Measurements from ENCODE around the gene EGFL8. TPM values are rescaled to one million over a fixed set of nuclear protein-coding genes. Genes with fewer than 3 reads are reported as not detected.

The EGFL8 gene
- total and polyA plus RNA-seq, 9 of the 15 experiments (the other 6 are each of a cell fraction or from before 2014, with no cell fraction given), result 2.2 to 47.4 (median 14.2) TPM

DNA sequence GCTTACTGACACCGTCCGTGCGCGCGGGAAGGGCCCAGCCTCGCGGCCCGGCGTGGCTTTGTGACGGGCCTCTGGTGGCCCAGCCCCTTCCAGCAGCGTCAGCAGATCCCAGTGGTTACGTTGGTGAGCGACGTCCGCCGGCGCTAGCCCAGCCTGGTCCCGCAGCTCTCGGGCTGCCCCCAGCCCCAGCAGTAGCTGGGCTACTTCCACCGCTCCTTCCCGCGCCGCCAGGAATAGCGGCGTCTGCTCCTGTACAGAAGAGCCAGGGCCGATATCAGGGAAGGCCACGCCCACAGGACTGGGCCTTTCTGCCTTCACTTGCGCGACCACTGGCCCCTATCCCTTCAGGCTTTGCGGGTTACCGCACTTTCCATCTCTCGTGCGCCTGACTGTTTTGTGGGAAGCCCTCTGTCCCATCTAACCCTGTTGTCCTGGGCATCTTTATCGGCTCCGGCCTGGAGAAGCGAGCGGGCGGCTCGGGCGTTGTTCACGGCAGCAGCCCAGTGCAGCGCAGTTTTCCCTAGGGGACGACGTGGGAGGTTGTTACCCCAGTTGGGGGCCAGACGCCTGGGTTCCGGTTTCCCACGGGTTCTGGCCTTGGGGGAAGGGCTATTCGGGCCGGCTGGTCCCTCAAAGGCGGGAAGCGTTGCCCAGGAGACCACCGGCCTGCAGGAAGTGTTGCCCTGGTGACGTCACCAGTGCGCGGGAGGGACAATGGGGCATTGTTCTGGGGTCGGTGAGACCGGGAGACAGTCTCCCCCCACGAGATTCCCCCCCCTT is 31.7 kb downstream of the EGFL8 start (continued):
- TF ChIP-seq, protein P1, sequence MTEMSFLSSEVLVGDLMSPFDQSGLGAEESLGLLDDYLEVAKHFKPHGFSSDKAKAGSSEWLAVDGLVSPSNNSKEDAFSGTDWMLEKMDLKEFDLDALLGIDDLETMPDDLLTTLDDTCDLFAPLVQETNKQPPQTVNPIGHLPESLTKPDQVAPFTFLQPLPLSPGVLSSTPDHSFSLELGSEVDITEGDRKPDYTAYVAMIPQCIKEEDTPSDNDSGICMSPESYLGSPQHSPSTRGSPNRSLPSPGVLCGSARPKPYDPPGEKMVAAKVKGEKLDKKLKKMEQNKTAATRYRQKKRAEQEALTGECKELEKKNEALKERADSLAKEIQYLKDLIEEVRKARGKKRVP (CRISPR knock-in tag; IDR thresholded peaks at IDR 0.05), result no peak
- TF ChIP-seq ARID2 (IDR thresholded peaks at IDR 0.05) (no peak), GATAD2B (IDR thresholded peaks at IDR 0.05; ENCODE audit: borderline replicate concordance) (peak; percentile 58; the same call in 1 of the 2 replicates), MEF2A (IDR thresholded peaks at IDR 0.05; ENCODE audit: control insufficient read depth, low read depth, low read length) (no peak), HNRNPL (IDR thresholded peaks at IDR 0.05; ENCODE audit: low read depth, low read length) (0 out of 2 replicates have a peak, but pooled peaks have one; percentile 58), MTA1 (IDR thresholded peaks at IDR 0.05; ENCODE audit: borderline replicate concordance) (peak; percentile 97), ZNF780A (CRISPR knock-in tag; IDR thresholded peaks at IDR 0.05) (no peak), ZNF75A (CRISPR knock-in tag; IDR thresholded peaks at IDR 0.05) (no peak), THRAP3 (IDR thresholded peaks at IDR 0.05; ENCODE audit: borderline replicate concordance) (0 out of 2 replicates have a peak, but pooled peaks have one; percentile 41), ETV5 (CRISPR knock-in tag; IDR thresholded peaks at IDR 0.05; ENCODE audit: low read depth) (peak; percentile 18; the same call in 1 of the 2 replicates), ZNF644 (tag; IDR thresholded peaks at IDR 0.05; ENCODE audit: low read depth) (no peak), ZNF3 (CRISPR knock-in tag; IDR thresholded peaks at IDR 0.05) (no peak), POU5F1 (IDR thresholded peaks at IDR 0.05; ENCODE audit: borderline replicate concordance, low read depth, low read length, partially characterized antibody) (no peak), RFX5 (IDR thresholded peaks at IDR 0.05; ENCODE audit: low read depth, low read length) (peak; percentile 56; the same call in 1 of the 2 replicates)
- TF ChIP-seq, protein P2, sequence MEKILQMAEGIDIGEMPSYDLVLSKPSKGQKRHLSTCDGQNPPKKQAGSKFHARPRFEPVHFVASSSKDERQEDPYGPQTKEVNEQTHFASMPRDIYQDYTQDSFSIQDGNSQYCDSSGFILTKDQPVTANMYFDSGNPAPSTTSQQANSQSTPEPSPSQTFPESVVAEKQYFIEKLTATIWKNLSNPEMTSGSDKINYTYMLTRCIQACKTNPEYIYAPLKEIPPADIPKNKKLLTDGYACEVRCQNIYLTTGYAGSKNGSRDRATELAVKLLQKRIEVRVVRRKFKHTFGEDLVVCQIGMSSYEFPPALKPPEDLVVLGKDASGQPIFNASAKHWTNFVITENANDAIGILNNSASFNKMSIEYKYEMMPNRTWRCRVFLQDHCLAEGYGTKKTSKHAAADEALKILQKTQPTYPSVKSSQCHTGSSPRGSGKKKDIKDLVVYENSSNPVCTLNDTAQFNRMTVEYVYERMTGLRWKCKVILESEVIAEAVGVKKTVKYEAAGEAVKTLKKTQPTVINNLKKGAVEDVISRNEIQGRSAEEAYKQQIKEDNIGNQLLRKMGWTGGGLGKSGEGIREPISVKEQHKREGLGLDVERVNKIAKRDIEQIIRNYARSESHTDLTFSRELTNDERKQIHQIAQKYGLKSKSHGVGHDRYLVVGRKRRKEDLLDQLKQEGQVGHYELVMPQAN (IDR thresholded peaks at IDR 0.05; ENCODE audit: borderline replicate concordance), result peak; percentile 84
- TF ChIP-seq, protein P3, sequence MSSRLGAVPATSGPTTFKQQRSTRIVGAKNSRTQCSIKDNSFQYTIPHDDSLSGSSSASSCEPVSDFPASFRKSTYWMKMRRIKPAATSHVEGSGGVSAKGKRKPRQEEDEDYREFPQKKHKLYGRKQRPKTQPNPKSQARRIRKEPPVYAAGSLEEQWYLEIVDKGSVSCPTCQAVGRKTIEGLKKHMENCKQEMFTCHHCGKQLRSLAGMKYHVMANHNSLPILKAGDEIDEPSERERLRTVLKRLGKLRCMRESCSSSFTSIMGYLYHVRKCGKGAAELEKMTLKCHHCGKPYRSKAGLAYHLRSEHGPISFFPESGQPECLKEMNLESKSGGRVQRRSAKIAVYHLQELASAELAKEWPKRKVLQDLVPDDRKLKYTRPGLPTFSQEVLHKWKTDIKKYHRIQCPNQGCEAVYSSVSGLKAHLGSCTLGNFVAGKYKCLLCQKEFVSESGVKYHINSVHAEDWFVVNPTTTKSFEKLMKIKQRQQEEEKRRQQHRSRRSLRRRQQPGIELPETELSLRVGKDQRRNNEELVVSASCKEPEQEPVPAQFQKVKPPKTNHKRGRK (tag; IDR thresholded peaks at IDR 0.05), result no peak
- TF ChIP-seq, protein P4, sequence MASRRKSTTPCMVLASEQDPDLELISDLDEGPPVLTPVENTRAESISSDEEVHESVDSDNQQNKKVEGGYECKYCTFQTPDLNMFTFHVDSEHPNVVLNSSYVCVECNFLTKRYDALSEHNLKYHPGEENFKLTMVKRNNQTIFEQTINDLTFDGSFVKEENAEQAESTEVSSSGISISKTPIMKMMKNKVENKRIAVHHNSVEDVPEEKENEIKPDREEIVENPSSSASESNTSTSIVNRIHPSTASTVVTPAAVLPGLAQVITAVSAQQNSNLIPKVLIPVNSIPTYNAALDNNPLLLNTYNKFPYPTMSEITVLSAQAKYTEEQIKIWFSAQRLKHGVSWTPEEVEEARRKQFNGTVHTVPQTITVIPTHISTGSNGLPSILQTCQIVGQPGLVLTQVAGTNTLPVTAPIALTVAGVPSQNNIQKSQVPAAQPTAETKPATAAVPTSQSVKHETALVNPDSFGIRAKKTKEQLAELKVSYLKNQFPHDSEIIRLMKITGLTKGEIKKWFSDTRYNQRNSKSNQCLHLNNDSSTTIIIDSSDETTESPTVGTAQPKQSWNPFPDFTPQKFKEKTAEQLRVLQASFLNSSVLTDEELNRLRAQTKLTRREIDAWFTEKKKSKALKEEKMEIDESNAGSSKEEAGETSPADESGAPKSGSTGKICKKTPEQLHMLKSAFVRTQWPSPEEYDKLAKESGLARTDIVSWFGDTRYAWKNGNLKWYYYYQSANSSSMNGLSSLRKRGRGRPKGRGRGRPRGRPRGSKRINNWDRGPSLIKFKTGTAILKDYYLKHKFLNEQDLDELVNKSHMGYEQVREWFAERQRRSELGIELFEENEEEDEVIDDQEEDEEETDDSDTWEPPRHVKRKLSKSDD (conservative IDR thresholded peaks at IDR 0.05; ENCODE audit: low read length), result no peak
- TF ChIP-seq, protein P5, sequence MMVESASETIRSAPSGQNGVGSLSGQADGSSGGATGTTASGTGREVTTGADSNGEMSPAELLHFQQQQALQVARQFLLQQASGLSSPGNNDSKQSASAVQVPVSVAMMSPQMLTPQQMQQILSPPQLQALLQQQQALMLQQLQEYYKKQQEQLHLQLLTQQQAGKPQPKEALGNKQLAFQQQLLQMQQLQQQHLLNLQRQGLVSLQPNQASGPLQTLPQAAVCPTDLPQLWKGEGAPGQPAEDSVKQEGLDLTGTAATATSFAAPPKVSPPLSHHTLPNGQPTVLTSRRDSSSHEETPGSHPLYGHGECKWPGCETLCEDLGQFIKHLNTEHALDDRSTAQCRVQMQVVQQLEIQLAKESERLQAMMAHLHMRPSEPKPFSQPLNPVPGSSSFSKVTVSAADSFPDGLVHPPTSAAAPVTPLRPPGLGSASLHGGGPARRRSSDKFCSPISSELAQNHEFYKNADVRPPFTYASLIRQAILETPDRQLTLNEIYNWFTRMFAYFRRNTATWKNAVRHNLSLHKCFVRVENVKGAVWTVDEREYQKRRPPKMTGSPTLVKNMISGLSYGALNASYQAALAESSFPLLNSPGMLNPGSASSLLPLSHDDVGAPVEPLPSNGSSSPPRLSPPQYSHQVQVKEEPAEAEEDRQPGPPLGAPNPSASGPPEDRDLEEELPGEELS (CRISPR knock-in tag; IDR thresholded peaks at IDR 0.05; ENCODE audit: borderline replicate concordance), result no peak; the same call in 1 of the 2 replicates

All from K562 (cell line).